GM21737 (cell line): ENCODE measurements around the gene CELF4.

Experiments
- ATAC-seq: cut with Tn5 transposase; IDR thresholded peaks from one replicate; pipeline ENCODE4 v1.9.1; 2021; ENCODE audit warnings: mild to moderate bottlenecking, moderate library complexity; ENCODE audit not compliant: unreplicated experiment

CELF4 gene

DNA sequence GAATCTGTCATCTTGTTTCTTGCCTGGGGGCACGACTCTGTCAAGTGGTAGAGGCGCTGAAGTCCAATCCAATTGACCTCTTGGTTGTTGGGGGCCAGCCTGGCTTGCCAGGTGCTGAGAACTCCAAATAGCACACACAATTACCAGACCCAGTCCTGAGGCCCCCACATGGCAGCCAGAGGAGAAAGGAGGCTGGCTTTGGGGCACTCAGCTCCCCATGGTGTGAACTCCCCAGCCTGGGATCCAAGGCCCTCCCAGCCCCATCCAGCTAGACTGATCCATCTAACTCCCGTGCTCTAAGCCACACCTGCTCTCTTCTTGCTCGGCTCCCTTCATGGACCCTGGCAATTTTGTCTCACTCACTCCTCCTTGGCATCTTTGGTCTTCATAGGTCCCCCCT, 170.0 kb downstream of the CELF4 start:
- no peak for ATAC-seq

DNA sequence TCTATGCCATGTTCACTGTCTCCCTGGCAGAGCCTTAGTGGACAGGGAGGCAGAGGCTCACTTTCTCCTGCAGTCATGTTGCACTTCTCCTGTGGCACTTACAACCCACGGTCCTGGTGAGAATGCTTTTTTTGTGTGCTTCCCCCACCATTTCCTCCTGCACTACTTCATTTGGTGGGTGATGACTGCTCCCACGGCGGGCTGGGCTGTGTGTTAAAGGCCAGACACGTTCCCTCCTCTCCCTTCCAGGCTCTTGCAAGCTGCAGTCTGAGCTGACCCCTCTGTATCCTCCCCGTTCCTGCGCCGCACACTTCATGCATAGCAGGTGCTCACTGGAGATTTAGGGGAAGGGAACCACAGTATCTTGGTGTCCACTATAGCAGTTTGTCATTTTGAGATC, 170.5 kb downstream of the CELF4 start:
- ATAC-seq: no peak

DNA sequence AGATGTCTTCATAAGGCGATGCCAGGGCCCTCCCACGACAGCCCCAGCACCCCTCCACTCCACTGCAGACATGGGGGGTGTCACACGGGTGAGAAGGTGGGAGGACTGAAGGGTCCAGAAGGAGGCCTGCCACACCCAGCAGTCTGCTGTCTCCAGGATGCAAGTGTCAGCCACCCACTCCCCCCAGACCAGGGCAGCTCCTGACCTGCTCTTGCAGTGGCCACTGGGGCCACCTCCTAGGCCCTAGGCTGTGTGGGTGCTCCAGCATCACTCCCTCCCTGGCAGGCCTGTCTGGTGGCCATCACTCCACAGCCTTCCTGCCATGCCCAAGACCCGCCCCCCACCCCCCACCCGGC, 171.0 kb downstream of the CELF4 start:
- ATAC-seq: no peak

DNA sequence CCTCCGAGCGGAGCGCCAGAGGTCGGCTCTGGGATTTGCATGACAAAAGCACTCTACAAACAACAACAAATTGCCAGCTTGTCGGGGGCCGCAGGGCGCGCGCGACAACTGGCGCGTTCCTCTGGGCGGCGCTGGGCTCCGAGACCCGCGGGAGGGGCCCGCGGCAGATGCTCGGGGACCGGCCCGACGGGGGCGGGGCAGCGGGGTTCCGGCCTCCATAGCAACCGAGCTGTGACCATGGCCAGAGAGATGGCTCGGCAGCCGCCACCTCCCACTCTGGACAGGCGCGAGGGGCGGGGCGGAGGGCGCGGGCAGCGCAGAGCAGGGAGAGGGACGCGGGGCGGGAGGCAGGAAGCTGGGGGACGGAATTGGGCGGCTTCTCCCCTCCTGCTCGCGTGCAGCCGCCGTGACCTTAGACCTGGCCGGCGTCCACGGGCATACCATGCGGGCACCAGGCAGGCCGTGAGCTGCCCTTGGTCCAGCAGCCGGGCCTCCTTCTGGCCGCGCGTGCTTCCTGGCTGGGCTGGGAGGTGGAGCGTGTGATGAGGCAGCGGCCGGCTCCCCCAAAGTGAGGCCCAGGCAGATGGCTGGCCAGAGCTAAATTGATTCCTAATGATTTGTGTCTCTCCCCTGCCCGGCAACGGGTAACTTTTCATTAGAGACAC, 171.5 kb downstream of the CELF4 start:
- no peak for ATAC-seq

GRCh38 chr18:37393221-37393827, 172.3 kb downstream of the CELF4 start:
- no peak for ATAC-seq

DNA sequence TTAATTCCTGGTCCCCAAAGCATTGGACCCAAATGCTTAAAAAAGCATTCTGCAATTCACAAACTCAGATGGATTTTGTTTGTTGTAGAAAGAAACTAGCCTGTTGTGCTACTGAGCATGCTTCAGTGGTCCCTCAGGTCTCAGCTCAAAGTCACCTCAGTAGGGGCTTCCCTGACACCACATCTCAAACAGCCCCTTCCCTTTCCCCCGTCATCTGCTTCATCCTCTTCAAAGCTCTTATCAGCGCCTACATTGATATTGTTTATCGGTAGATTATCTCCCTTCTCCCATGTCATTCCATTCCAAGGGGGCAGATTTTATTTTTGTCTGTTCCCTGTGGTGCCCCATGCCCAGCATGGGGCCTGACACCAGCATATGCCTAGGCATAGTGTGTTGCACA, 172.9 kb downstream of the CELF4 start:
- ATAC-seq: no peak

DNA sequence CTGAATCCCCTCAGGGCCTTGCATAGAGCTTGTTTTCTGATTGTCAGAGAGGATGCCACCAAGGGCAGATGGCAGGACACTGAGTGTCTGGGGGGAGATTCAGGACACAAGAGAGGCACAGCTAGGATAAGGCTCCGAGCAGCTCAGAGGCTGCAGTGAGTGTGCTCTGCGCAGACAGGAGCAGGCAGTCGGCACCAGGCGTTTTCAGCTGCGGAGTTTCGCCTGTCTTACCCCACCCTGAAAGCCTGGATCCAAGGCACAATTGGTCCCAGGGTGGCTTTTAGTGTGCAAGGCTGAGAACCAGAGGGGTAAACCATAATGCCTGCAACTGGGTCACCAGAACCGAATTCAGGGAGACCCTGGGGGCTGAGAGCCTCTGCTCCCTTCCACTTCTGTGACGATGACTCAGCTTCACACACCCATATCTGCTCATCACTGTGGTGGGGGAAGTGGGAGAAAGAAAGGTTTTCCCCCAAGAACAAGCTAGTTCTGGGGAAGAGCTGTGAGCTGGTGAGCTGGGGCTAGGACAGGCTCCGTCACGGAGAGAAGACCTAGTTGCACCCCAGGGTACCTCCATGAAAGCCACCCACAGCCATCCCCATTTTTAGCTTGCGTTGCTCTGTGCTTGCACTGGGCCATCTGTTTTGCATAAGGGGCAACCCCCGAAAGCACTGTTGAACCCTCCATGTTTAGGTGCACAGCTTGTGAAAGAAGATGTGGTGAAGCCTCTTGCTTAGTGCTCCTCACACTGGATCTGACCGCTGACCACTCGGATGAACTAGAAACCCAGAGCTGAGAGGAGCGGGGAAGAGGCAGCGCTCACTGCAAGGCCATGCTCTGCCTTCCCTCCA, 173.7 kb downstream of the CELF4 start:
- no peak for ATAC-seq

DNA sequence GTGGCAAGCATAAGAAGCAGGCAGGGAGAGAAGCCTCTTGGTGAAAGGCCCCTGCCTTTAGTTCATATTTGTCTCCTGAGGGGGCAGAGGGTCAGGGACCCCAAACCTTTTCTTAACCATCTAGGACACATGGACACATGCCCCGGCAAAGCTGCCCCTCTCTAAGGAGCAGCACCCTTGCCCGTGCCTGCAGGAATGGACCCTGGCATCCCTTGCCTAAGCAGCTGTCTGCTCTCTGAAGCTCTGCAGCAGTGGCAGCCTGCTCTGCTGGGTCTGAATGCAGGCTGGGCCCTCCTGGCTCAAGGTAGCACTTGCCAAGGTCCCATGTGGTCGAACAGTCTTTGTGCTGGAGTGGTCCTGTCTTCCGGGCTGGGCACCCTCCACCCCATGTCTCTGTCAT, 174.4 kb downstream of the CELF4 start:
- no peak for ATAC-seq

GRCh38 chr18:37390687-37391086, 174.9 kb downstream of the CELF4 start:
- ATAC-seq: no peak

DNA sequence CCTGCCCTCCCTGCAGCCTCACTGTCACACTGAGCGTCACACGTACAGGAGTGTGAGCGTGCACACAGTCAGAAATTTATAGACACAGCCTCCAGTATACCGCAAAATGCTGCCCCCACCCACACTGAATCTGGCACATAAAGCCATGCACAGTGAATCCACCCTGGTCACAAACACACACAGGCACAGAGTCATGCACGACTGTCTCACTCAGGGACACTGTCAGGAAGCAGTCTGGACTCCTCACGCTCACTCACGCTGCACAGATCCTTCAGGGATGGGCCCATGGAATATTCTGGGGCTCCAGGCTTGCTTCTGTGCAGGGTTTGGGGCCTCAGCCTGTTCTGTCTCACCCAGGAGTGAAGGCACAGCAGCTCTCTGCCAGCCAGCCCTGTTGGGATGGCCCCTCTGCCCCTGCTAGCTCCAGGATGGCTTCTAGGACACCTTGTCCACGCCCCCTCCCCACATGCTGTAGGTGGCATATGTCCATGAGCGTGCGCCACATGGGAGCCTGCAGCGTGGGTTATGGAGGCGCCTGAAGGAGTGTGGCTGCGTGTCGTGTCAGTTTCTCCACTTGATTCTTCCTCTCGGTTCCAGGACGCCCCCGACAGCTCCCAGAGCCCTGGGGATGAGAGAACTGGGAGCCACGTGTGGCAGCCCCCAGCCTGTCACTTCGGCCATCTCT, 175.8 kb downstream of the CELF4 start:
- no peak for ATAC-seq

DNA sequence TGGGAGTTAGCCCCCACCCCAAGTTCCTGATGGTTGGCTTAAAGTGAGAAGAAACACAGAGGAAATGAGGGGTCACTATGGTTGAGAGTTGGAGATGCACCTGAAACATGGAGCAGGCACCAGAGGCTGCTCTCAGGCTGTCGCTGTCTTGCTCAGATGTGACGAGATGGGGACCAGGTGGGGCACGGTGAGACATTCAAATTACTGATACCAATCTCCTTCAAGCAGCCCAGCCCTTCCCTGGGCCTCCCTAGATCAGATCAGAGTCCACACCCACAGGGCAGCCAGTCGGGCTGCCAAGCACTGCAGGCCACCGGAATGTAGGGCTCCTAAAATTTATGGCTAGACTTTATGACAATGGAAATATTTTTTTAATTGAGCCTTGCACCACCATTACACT, 176.6 kb downstream of the CELF4 start:
- ATAC-seq: no peak

DNA sequence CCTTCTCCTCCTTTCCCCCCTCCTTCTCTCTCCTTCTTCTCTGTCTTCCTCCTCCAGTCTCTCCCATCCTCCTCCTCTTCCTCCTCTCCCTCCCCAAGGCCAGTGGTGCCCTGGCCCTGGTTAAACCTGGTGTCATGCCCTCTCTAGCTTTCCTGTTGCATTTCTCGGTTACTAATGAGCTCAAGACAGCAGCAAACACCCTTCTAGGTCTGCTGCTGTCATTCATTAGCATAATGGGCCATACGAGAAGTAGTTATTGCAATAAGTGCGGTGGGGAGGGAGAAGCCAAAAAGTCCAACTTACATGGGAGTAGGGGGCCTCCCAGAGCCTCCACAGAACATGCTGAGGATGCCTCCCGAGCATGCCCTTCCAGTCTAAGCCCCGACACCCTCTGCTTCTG, 177.2 kb downstream of the CELF4 start:
- no peak for ATAC-seq

GRCh38 chr18:37385846-37386778, 179.5 kb downstream of the CELF4 start:
- ATAC-seq: no peak

DNA sequence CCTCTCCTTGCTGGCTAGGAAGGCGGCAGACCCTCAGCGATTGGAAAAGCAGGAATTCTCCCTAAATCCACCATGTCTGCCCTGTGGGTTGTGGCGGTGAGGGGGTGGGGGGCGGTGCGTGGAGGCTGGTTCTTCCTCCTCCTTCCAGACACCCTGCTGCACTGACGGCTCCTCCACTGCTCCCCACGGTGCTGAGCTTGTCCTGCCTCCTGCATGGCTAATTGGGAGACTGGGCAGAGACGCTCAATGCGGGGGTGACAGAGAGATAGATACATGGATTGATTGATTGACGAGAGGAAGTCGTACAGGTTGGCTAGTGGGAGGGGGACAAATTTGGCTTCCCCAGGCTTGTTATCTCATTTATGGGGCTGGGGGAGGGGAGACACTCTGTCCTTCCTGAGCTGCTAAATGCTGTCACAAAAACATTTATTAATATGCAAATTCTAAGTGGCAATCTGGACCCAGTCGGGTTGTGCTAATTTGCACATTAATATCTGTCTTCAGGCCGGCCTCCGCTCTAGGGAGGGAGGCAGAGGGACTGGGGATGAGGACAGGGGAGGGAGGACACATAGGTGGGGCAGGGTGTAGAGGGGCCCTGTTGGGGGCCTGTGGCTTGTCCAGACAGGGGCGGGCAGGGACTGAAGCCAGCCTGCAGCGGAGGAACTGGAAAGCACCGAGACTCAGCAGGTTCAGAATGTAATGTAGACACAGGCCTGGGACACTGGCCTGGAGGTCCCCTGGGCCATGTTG, 181.6 kb downstream of the CELF4 start:
- no peak for ATAC-seq

DNA sequence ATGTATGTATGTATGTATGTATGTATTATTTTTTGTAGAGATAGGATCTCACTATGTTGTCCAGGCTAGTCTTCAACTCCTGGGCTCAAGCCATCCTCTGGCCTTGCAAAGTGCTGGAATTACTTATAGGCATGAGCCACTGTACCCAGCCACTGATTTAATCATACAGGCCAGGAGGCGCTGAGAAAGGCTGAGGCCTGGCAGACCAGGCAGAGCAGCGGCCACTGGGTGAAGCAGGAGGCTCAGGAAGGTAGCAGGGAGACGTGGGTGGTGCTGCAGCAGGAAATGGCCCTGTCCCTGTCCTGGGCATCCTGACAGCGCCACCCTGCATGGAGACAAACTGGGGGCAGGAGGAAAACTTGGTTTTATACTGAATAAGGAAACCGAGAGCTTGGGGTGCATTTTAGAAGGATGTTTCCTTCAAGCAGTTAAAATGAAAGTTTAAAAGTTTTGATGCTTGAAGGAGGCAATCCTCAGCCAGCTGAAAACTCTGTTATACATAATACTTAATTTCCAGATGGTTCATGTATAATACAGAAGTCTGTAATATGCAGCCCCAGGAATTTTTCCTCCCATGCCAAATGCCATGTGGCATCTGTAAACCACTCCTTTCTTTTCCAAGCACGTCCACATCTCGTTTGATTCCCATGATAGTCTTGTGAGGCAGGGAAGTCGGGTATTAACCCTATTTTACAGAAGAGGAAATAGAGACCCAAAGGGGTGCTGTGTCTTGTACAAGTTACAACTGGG, 182.4 kb downstream of the CELF4 start:
- no peak for ATAC-seq

DNA sequence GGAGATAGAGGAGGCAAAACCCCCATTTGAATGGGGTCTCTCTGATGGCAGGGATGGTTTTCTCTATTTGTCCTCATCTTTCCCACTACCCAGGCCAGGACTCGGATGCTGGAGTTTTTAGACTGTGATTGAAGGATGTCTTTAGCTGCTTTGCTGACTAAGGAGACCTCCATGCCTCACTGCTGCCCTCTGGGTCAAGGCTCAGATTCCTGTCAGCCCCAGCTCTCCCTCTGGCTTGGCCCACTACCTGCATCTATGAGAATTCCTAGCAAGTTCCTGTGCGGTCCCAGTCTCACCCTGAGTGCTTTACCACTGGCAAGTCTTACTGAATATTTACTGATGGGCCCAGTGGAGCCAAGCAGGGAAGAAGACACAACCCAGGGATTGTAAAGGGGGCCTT, 184.0 kb downstream of the CELF4 start:
- no peak for ATAC-seq

DNA sequence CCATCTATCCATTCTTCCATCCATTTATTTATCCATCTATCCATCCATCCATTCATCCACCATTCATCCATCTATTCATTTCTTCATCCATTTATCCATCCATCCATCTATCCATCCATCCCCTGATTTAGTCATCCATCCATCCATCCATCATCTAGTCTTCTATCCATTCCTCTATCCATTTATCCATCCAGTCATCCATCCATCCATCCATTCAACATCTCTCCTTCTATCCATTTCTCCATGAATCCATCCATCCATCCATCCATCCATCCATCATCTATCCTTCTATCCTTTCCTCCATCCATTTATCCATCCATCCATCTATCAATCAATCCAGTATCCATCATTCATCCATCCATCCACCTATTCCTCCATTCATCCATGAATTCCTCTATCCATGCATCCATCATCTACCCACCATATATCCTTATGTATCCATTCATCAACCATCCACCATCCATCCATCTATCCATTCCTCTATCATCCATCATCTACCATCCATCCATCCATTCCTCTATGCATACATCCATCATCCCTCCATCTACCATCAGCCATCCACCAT, 185.0 kb downstream of the CELF4 start:
- ATAC-seq: no peak

DNA sequence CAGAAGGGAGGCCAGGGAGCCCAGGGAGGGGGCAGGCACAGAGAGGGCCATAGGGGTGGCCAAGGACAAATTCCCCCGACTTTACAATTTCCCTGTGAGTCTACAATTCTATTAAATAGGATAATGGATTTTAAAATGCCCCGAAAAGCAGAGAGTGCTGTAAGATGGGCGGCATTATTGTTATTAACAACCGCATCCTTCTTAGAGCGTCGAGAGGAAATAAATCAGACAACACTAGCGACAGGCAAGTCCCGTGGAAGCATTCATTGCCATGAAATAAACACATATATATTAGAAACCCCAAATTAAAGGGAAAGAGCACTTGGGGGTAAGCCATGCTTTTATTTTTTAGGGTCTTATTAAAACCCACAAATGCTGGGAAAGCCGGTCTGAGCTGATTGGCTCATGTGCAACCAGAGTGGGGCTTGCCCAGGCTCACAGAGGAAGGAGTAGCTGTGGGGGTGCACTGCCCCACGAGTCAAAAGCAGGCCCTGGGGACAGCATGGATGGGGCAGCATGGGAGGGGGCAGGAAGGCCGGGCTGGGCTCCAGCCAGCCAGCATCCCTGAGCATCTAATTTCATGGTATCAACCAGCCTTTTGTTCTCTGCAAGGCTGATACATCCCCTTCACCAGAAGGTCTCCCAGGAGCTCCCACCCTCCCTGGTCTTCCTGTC, 187.1 kb downstream of the CELF4 start:
- no peak for ATAC-seq
